ENCODE data around the gene MYBPC2. TPM values are rescaled to one million over a fixed set of nuclear protein-coding genes. Genes with fewer than 3 reads are reported as not detected.

The MYBPC2 gene
- total RNA-seq, 2 experiments from 2014 or later: 0.11 to 0.59 TPM

- Mint-ChIP-seq H3K9me3 (no peaks in the 10 kb centered on the region), H3K4me1 (ENCODE audit: low read depth) (peaks cover 11% of the 10 kb centered on the region), H3K4me3 (no peak overlapping the region), H3K36me3 (ENCODE audit: low read depth) (no peaks in the 10 kb centered on the region), H3K27ac (no peak overlapping the region), H3K27me3 (peaks cover 16% of the 10 kb centered on the region)
- ChIA-PET CTCF (interaction anchor here (1.0 kb wide), 1 partner anchor 33 kb away, joined by 3 read pairs; no protein-coding TSS in a partner anchor), POLR2A (interaction anchor here (0.8 to 1.4 kb wide), 6 partner anchors 9 to 63 kb away, joined by 3 to 5 read pairs (median 4); partner anchors contain the start of genes NR1H2 and SPIB)
- TF ChIP-seq CTCF (IDR thresholded peaks at IDR 0.05): no peak
- no peak for ATAC-seq
- intact Hi-C loops (cut with micrococcal nuclease): no loop called here
- DNase-seq: no peak
These were observed 4.7 kb upstream of the MYBPC2 start for GRCh38 chr19:50427997-50428425.

DNA sequence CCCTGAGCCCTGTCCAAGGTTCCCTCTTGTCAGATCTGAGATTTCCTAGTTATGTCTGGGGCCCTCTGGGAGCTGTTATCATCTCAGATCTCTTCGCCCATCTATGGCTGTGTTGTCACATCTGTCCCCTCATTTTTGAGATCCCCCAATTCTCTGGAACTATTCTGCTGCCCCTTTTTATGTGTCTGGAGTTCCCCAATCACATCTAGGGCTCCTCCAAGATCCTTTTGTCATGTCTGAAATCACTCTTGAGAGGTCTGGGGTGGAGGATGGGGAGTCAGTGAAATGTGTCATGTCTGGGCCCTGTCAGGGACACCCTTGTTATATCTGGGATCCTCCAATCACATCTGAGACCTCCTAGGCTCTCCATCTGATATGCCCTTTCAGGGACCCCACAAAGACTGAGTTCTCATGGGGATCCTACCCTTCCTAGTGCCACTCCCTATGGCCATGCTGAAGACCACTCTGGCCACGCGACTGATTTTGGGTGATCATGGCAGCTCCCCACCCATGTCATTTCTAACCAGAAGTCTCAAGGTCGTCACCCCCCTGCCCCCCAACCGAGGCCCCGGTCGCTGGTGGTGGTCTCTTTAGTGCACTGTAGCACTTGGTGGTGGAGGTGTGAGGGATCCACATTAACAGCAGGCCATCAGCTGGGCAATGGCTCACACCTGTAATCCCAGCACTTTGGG lies 3.8 kb upstream of the MYBPC2 start:
- CTCF ChIA-PET: interaction anchor here (1.6 kb wide), 1 partner anchor 60 kb away, joined by 4 read pairs; no protein-coding TSS in a partner anchor
- Mint-ChIP-seq H3K27me3 (peaks cover 19% of the 10 kb centered on the region), H3K36me3 (ENCODE audit: low read depth) (no peaks in the 10 kb centered on the region), H3K4me3 (no peak overlapping the region), H3K9me3 (no peaks in the 10 kb centered on the region), H3K4me1 (ENCODE audit: low read depth) (peaks cover 11% of the 10 kb centered on the region), H3K27ac (no peak overlapping the region)
- no peak for DNase-seq
- TF ChIP-seq CTCF (IDR thresholded peaks at IDR 0.05): no peak
- ATAC-seq: no peak
- intact Hi-C loops (cut with micrococcal nuclease): no loop called here
- POLR2A ChIA-PET: interaction anchor here (1.0 to 1.2 kb wide), 2 partner anchors 9 to 64 kb away, joined by 3 read pairs; no protein-coding TSS in a partner anchor

DNA sequence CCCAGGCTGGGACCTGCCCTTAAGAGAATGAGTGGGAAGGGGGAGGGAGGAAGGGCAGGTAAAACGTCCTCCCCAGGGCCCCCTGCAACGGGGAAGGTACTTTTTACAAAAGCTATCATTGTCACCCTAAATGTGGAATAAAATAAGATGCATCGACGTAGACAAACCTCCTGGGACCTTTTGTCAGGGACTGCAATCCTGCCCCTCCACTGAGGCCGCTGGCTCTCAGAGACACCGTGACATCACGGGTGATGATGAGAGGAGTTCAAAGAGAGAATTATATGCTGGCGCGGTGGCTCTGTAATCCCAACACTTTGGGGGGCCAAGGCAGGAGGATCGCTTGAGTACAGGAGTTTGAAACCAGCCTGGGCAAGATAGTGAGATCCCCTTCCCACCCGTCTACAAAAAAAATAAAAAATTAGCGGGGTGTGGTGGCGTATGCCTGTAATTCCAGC lies 1.8 kb upstream of the MYBPC2 start:
- intact Hi-C loops (cut with micrococcal nuclease): no loop called here
- CTCF ChIA-PET: interaction anchor here (1.3 to 1.6 kb wide), 2 partner anchors 30 to 62 kb away, joined by 3 to 4 read pairs; no protein-coding TSS in a partner anchor
- Mint-ChIP-seq H3K9me3 (no peaks in the 10 kb centered on the region), H3K27me3 (peaks cover 19% of the 10 kb centered on the region), H3K36me3 (ENCODE audit: low read depth) (no peaks in the 10 kb centered on the region), H3K4me1 (ENCODE audit: low read depth) (peaks cover 11% of the 10 kb centered on the region), H3K4me3 (peak overlapping the region; percentile 77), H3K27ac (peak overlapping the region; percentile 70)
- POLR2A ChIA-PET: no interaction called here
- DNase-seq: no peak
- TF ChIP-seq CTCF (IDR thresholded peaks at IDR 0.05): no peak
- ATAC-seq: no peak

DNA sequence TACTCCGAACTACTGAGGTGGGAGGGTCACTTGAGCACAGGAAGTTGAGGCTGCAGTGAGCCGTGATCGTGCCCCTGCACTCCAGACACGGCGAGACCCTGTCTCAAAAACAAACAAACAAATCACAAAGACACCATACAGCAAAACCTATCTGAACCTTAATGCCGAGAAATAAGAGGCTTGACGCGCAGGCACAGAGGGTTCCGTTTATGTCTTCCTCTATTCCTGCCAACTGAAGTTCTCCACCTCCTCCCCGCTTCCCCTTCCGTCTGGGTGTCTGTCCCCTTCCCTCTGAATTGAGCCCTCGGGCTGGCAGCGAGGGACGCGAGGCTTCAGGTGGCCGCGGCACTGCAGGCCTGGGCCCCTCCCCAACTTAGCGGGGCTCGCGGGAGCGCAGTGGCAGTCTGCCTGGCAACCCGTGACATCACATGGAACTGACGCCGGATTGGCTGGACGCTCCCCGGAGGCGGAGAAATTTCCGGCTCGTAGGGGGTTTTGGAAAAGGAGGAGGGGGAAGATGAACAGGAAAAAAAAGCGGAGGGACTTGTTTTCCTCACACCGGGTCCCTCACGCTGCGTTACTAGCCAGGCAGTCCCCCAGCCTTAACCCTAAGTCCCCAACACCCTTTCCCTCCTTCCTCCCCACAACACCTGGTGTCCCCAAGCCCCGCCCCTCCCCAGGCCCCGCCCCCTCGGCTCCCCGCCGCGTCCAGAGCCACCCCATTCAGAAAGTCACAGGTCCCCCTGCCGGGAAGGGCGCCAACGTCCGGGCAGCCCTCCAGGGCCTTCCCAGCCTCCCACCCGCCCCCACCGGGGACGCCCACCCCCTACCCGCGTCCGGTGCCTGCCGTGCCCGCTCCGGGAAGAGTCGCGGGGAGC lies 1.1 kb upstream of the MYBPC2 start:
- no peaks in the 10 kb centered on the region for H3K9me3 Mint-ChIP-seq
- ChIA-PET POLR2A (interaction anchor here (0.6 to 0.7 kb wide), 2 partner anchors 47 to 74 kb away, joined by 3 read pairs; partner anchors contain the start of gene POLD1), CTCF (interaction anchor here (1.3 kb wide), 1 partner anchor 29 kb away, joined by 3 read pairs; no protein-coding TSS in a partner anchor)
- peaks cover 11% of the 10 kb centered on the region for H3K4me1 Mint-ChIP-seq (ENCODE audit: low read depth)
- peak; percentile 97 for ATAC-seq
- intact Hi-C loops (cut with micrococcal nuclease): no loop called here
- H3K27me3 Mint-ChIP-seq: peaks cover 19% of the 10 kb centered on the region
- TF ChIP-seq CTCF (IDR thresholded peaks at IDR 0.05): no peak
- peak; percentile 85 for DNase-seq
- H3K36me3 Mint-ChIP-seq (ENCODE audit: low read depth): no peaks in the 10 kb centered on the region
- peak overlapping the region; percentile 85 for H3K27ac Mint-ChIP-seq
- H3K4me3 Mint-ChIP-seq: peak overlapping the region; percentile 77
